NCI-H82 (cell line): ENCODE data around the gene PLEKHM2.

Experiments
- DNase-seq: peaks from one replicate; lab custom pipeline; 2025; lab: John Stamatoyannopoulos, UW

Gene PLEKHM2

GRCh38 chr1:15760520-15761211, 76.5 kb downstream of the PLEKHM2 start:
- DNase-seq, result no peak

- DNase-seq, result no peak
These were observed 77.4 kb downstream of the PLEKHM2 start for GRCh38 chr1:15761366-15762128.

DNA sequence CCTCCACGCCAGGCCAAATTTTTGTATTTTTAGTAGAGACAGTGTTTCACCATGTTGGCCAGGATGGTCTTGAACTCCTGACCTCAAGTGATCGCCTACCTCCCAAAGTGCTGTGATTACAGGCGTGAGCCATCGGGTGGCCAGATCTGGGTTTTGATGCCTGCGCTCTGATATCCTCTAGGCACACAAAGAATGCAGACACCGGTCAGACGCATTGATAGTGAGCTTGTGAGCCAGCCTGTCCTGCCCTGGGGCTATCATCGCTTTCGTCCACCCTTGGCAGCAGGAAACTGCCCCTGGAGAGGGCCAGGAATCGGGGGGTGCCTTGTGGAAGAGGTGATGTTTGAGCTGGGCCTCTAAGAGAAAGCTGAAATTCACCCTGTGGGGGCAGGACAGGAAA, 78.4 kb downstream of the PLEKHM2 start:
- no peak for DNase-seq

GRCh38 chr1:15764269-15764764, 80.2 kb downstream of the PLEKHM2 start:
- DNase-seq, result peak; percentile 30

GRCh38 chr1:15764890-15765289, 80.8 kb downstream of the PLEKHM2 start:
- DNase-seq, result no peak

- DNase-seq, result no peak
These were observed 81.5 kb downstream of the PLEKHM2 start for GRCh38 chr1:15765495-15766194.

DNA sequence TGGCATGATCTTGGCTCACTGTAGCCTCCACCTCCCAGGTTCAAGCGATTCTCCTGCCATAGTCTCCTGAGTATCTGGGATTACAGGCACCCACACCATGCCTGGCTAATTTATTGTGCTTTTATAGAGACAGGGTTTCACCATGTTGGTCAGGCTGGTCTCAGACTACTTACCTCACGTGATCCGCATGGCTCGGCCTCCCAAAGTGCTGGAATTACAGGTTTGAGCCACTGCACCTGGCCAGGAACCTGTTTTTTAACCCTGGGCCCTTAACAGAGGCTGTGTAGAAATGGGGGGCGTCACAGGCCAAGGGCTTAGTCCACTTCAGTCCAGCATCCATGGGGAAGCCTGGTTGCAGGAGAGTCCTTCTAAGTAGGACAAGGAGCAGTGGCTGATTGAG, 83.8 kb downstream of the PLEKHM2 start:
- DNase-seq, result no peak

DNA sequence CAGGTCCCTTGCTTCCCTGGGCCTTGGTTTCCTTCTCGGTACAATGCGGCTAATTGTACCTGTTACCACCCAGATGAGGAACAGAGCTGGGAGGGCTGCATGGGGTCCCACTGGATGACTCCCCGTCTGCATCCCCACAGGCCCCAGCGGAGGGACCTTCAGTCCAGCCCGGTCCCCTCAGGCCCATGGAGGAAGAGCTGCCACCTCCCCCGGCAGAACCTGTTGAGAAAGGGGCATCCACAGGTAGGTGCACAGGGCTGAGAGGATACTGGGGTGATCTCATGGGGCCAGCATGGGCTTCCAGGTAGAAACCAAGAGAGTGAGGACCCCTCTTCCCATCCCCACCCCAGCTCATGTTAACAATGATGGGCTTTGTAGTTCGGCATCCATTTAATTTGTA, 84.3 kb downstream of the PLEKHM2 start:
- no peak for DNase-seq

- no peak for DNase-seq
These were observed 86.3 kb downstream of the PLEKHM2 start for GRCh38 chr1:15770313-15770962.

- DNase-seq, result no peak
These were observed 87.9 kb downstream of the PLEKHM2 start for GRCh38 chr1:15771836-15772515.

DNA sequence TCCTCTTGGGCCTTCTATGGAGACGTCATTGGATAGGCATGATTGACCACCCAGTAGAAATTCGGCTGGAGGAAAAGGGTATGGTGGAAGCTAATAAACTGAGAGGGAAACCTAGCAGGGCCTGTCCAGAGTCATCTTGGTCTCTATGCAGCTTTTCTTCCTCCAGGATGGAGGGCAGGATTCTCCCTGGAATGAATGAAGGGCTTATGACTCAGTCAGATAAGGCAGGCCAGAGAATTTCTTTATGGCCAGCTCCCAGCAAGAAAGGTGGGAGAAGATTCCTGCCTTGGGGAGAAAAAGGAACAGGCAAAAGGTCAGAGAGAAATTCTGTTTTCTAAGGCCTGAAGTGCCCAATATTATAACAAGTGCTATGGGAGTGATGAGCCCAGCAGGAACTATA, 91.6 kb downstream of the PLEKHM2 start:
- no peak for DNase-seq

DNA sequence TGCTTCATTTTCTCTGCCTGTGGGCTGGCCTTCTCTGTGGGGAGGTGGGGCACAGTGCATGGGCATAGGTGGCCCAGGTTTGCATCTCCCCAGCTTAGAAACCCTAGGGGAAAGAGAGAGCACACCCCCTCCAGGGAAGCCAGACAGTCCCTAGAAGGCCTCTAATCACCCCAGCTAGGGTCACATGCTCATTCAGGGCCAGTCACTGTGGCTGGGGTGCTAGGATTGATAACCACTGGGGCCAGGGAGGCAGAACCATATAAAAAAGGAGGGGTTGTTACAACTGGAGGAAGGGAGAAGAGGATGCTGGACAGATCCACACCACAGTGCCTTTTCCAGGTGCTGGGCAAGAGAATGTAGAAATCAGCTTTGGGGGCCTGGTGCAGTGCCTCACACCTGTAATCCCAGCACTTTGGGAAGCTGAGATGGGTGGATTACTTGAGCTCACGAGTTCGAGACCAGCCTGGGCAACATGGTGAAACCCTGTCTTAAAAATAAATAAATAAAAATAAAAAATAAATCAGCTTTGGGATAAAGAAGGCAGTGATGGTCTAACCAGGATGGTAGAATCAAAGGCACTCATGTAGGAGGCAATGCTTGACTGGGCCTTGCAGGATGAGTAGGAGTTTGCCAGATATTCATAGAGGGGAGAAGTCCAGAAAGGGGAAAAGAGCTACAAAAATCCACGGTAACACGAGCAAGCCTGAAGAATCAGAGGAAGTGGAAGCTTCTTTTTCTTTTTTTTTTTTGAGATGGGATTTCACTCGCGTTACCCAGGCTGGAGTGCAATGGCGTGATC, 94.0 kb downstream of the PLEKHM2 start:
- no peak for DNase-seq
